Measurements from ENCODE around the gene GRIN1. TPM values are rescaled to one million over a fixed set of nuclear protein-coding genes. Genes with fewer than 3 reads are reported as not detected.

The GRIN1 gene
- total RNA-seq, 4 donors from 2014 or later = 0.14 TPM; not detected in 3

DNA sequence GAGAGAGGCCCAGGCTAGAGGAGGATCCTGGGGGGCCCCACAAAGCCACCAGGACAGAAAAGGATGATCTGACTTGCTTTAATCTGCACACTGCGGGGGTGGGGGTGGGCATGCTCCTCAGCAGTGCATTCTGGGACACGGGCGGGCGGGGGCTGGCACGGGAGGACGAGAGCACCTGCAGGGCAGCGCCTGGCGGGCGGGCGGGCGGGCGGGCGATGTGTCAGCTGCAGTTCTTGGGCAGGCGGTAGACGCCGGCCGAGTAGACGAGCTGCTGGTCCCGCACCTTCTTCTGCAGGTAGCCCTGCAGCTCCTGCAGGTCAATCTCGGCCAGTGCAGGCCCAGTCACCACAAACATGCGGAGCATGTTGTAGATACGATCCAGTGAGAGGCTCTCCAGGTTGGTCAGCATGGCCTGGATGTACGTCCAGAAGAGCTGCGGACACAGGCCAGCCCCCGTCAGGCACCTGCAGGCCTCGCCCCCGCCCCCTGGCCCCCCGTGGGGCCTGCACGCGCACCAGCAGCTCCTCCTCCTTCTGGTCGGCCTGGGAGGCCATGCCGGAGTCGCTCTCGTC is 35.9 kb downstream of the GRIN1 start:
- H3K36me3 ChIP-seq = peaks cover 0 to 5% (median 2%) of the 10 kb centered on the region in 4 donors
- H3K27me3 ChIP-seq = peaks cover 51% of the 10 kb centered on the region
- no peak for DNase-seq
- peaks cover 0 to 19% (median 8%) of the 10 kb centered on the region in 4 donors for H3K4me1 ChIP-seq
- 30% methylated on average over 13 of the region's 34 CpGs; no CpG with 5 or more reads in 1 of the 2 donors for WGBS, 2 donors (ENCODE audit: low coverage in 1 of 2)
- in situ Hi-C loops (cut with MboI; ENCODE audit: low pct_ligation_motif_present in 1 of 4, low pct_unique_long_range_greater_than_20kb in 1 of 4, low sequenced_read_pairs in 3 of 4) (no loop called here), intact Hi-C loops (cut with DNase I; ENCODE audit: low total_unique reads) (no loop called here)
- peak overlapping the region in 1 of 4 donors; percentile 49 for H3K27ac ChIP-seq
- TF ChIP-seq POLR2A (IDR thresholded peaks at IDR 0.05) (no peak), POLR2AphosphoS5 (IDR thresholded peaks at IDR 0.05) (no peak), EP300 (IDR thresholded peaks at IDR 0.05; ENCODE audit: low read depth) (no peak)
- TF ChIP-seq, protein P1, sequence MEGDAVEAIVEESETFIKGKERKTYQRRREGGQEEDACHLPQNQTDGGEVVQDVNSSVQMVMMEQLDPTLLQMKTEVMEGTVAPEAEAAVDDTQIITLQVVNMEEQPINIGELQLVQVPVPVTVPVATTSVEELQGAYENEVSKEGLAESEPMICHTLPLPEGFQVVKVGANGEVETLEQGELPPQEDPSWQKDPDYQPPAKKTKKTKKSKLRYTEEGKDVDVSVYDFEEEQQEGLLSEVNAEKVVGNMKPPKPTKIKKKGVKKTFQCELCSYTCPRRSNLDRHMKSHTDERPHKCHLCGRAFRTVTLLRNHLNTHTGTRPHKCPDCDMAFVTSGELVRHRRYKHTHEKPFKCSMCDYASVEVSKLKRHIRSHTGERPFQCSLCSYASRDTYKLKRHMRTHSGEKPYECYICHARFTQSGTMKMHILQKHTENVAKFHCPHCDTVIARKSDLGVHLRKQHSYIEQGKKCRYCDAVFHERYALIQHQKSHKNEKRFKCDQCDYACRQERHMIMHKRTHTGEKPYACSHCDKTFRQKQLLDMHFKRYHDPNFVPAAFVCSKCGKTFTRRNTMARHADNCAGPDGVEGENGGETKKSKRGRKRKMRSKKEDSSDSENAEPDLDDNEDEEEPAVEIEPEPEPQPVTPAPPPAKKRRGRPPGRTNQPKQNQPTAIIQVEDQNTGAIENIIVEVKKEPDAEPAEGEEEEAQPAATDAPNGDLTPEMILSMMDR (IDR thresholded peaks at IDR 0.05) = no peak
- H3K4me3 ChIP-seq = no peak overlapping the region
- H3K9me3 ChIP-seq = no peaks in the 10 kb centered on the region

DNA sequence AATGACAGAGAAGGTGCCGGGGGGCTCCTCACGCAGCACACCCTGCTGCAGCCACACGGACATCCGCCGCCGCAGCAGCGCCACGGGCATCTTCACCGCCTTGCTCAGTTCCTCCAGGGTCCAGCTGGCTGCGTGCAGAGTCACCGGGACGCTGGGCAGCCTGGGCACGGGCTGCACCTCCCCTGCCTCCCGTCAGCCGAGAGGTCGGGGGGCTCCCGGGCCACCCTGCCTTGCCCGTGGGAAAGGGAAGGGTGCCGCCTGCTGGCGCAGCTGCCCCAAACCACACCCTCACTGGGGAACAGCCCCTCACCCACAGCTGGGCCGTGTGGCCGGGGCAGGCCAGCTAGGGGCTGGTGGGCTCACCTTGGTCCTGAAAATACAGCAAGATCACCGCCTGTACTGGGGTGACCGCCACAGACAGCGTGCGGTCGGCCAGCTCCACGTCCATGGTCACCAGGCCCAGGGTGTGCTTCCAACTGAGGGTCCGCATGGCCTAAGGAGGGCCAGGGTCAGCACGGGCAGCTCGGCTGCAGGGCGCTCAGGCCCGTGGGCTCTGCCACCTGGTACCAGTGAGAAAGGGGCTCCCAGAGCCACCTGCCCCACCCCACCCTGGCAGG is 36.5 kb downstream of the GRIN1 start:
- H3K36me3 ChIP-seq = peaks cover 0 to 9% (median 6%) of the 10 kb centered on the region in 4 donors
- WGBS, 2 donors (ENCODE audit: low coverage in 1 of 2) = 55% methylated on average over 28 of the region's 33 CpGs; no CpG with 5 or more reads in 1 of the 2 donors
- DNase-seq = no peak
- no peak for TF ChIP-seq POLR2AphosphoS5 (IDR thresholded peaks at IDR 0.05)
- intact Hi-C loops (cut with DNase I; ENCODE audit: low total_unique reads) = no loop called here
- no peak overlapping the region for H3K4me3 ChIP-seq
- in situ Hi-C loops (cut with MboI; ENCODE audit: low pct_ligation_motif_present in 1 of 4, low pct_unique_long_range_greater_than_20kb in 1 of 4, low sequenced_read_pairs in 3 of 4) = no loop called here
- H3K4me1 ChIP-seq = peaks cover 0 to 12% (median 6%) of the 10 kb centered on the region in 4 donors
- H3K9me3 ChIP-seq = no peaks in the 10 kb centered on the region
- H3K27ac ChIP-seq = no peak overlapping the region
- peaks cover 44% of the 10 kb centered on the region for H3K27me3 ChIP-seq

DNA sequence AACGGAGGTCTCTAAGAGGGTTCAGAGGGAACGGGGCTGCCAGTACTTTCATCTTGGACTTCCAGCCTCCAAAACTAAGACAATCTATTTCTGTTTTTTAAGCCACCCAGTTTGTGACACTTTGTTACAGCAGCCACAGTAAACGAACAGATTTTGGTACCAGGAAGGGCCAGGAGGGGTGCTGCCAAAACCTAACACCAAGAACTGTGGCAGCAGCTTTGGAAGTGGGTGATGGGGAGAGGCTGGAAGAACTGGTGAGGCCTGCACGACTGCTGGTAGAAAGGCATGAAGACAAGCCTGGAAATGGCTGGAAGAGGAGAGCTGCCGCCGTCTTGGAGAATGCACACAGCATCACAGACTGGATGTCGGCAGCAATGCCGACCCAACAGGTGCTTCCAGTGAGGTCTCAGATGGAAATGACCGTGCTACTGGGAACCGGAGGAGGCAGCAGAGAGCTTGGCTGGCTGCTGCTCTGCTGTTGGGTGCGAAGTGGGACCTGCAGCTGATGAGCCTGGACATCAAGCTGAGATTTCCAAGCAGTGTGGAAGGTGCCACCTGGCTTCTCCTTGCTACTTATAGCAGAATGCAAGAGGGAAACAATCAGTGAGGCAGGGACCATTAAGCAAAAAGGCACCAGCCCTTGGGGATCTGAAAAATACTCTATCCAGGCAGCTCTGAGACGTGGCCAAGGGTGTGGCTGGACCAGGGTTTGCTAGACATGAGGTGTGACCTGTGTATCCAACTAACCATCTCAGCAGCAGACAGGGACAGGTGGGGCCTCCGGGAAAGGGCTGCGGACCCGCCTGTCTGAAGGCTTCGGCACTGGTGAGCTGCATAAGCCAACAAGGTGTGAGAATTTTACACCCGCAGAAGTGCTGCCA is 37.6 kb downstream of the GRIN1 start:
- Histone ChIP-seq H3K4me3 (no peak overlapping the region), H3K36me3 (peaks cover 0 to 14% (median 8%) of the 10 kb centered on the region in 4 donors), H3K27ac (peak overlapping the region in 1 of 4 donors; percentile 27), H3K4me1 (peaks cover 0 to 8% (median 6%) of the 10 kb centered on the region in 4 donors), H3K27me3 (peaks cover 34% of the 10 kb centered on the region), H3K9me3 (no peaks in the 10 kb centered on the region)
- 38 to 41% methylated on average over 11 to 17 of the region's 17 CpGs for WGBS, 2 donors (ENCODE audit: low coverage in 1 of 2)
- intact Hi-C loops (cut with DNase I; ENCODE audit: low total_unique reads) (no loop called here), in situ Hi-C loops (cut with MboI; ENCODE audit: low pct_ligation_motif_present in 1 of 4, low pct_unique_long_range_greater_than_20kb in 1 of 4, low sequenced_read_pairs in 3 of 4) (no loop called here)
- DNase-seq = peak; percentile 51
- TF ChIP-seq, protein P1 (IDR thresholded peaks at IDR 0.05) = peak; percentile 40 to 78 (median 55)
- TF ChIP-seq EP300 (IDR thresholded peaks at IDR 0.05; ENCODE audit: low read depth) = no peak
- no peak for TF ChIP-seq POLR2A (IDR thresholded peaks at IDR 0.05)

DNA sequence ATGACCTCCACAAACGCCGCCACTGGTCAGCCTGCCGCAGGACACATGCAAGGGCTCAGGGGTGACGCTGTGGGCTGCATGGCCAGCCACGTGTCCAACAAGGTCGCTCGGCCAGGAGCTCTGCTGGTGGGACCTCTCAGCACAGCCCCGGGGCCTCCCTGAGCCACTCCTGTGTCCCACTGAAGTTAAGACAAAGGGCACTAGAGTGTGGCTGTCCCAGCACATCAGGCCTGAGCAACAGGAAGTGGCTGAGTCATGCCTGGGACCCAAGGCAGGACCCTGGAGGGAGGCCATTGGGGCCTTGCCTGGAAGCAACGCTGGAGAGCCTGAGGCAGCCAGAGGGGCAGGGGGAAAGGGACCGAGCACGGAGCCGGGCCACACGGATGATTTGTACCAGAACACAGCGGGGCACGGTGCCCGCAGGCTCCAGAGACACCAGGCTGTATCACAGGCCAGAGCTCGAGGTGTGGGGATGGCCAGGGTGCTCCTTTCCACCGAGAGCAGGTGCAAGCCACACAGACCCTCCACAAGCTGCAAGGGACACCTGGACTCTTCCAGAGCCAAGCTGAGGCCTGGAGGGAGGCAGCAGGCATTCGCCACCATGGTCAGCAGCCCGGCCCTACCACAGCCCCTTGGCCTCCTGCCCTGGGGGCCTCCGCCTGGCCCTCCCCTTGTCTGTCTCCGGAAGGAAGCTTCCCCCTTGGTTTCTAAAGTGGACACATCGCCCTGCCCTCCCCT is 39.4 kb downstream of the GRIN1 start:
- Histone ChIP-seq H3K9me3 (no peaks in the 10 kb centered on the region), H3K36me3 (peaks cover 0 to 32% (median 14%) of the 10 kb centered on the region in 4 donors), H3K27ac (no peak overlapping the region), H3K4me3 (no peak overlapping the region), H3K27me3 (peaks cover 15% of the 10 kb centered on the region), H3K4me1 (peaks cover 0 to 8% (median 4%) of the 10 kb centered on the region in 4 donors)
- no peak for DNase-seq
- TF ChIP-seq POLR2AphosphoS5 (IDR thresholded peaks at IDR 0.05) (no peak), POLR2A (IDR thresholded peaks at IDR 0.05) (no peak), EP300 (IDR thresholded peaks at IDR 0.05; ENCODE audit: low read depth) (no peak)
- TF ChIP-seq, protein P1 (IDR thresholded peaks at IDR 0.05) = no peak
- intact Hi-C loops (cut with DNase I; ENCODE audit: low total_unique reads) = no loop called here
- WGBS, 2 donors (ENCODE audit: low coverage in 1 of 2) = 95% methylated on average over 21 of the region's 23 CpGs; no CpG with 5 or more reads in 1 of the 2 donors
- in situ Hi-C loops (cut with MboI; ENCODE audit: low pct_ligation_motif_present in 1 of 4, low pct_unique_long_range_greater_than_20kb in 1 of 4, low sequenced_read_pairs in 3 of 4) = no loop called here
